ENCODE data around the gene TPSB2. TPM values are rescaled to one million over a fixed set of nuclear protein-coding genes. Genes with fewer than 3 reads are reported as not detected.

TPSB2 gene
- total RNA-seq, 1 donor from 2014 or later = 5.5 TPM

Other genes starting within 250 kb of the TPSB2 start
- gene SOX8, start 248.4 kb downstream of the TPSB2 start, total RNA-seq = 1.8 TPM
- 0.57 TPM for gene SSTR5, start 157.4 kb downstream of the TPSB2 start, total RNA-seq
- not detected for gene C1QTNF8, start 133.9 kb downstream of the TPSB2 start, total RNA-seq
- 4.7 TPM for gene CACNA1H, start 77.1 kb downstream of the TPSB2 start, total RNA-seq
- gene TPSG1, start 4.9 kb downstream of the TPSB2 start, total RNA-seq = not detected
- gene TPSAB1, start 10.5 kb upstream of the TPSB2 start, total RNA-seq = 4.1 TPM
- not detected for gene TPSD1, start 25.9 kb upstream of the TPSB2 start, total RNA-seq
- gene UBE2I, start 79.5 kb upstream of the TPSB2 start, total RNA-seq = 86.6 TPM
- 3.8 TPM for gene BAIAP3, start 103.5 kb upstream of the TPSB2 start, total RNA-seq
- gene TSR3, start 121.7 kb upstream of the TPSB2 start, total RNA-seq = 55.0 TPM
- gene GNPTG, start 121.7 kb upstream of the TPSB2 start, total RNA-seq = 32.3 TPM
- gene UNKL, start 184.5 kb upstream of the TPSB2 start, total RNA-seq = 7.4 TPM
- gene UQCC4, start 190.6 kb upstream of the TPSB2 start, total RNA-seq = 11.6 TPM
- not detected for gene PERCC1, start 200.9 kb upstream of the TPSB2 start, total RNA-seq
- 0.94 TPM for gene CCDC154, start 214.4 kb upstream of the TPSB2 start, total RNA-seq
- 39.8 TPM for gene CLCN7, start 244.8 kb upstream of the TPSB2 start, total RNA-seq